ENCODE results near the gene ITGB8.

Gene ITGB8

GRCh38 chr7:20438248-20438647 is 107.5 kb downstream of the ITGB8 start:
- Histone ChIP-seq H3K4me3 (ENCODE audit: insufficient read length, low read depth) (no peak overlapping the region), H3K27me3 (ENCODE audit: insufficient read depth, insufficient read length) (no peaks in the 10 kb centered on the region), H3K36me3 (ENCODE audit: insufficient read depth, insufficient read length, low read length) (no peaks in the 10 kb centered on the region), H3K9ac (ENCODE audit: insufficient read length, low read depth) (no peak overlapping the region), H3K4me1 (ENCODE audit: insufficient read depth, insufficient read length) (no peaks in the 10 kb centered on the region), H3K9me3 (ENCODE audit: insufficient read depth, low read length) (peaks cover 8% of the 10 kb centered on the region; the same call in 1 of the 2 replicates)
- no peak for TF ChIP-seq SUZ12 (IDR thresholded peaks at IDR 0.05; ENCODE audit: extremely low read depth, insufficient read depth, insufficient read length)
- TF ChIP-seq YY1 (IDR thresholded peaks at IDR 0.05; ENCODE audit: insufficient read depth, insufficient read length): no peak
- TF ChIP-seq ZNF274 (IDR thresholded peaks at IDR 0.05; ENCODE audit: low read depth, low read length): no peak
- DNase-seq (ENCODE audit: low read depth, low spot score): no peak

- Histone ChIP-seq H3K9ac (ENCODE audit: insufficient read length, low read depth) (no peak overlapping the region), H3K36me3 (ENCODE audit: insufficient read depth, insufficient read length, low read length) (no peaks in the 10 kb centered on the region), H3K9me3 (ENCODE audit: insufficient read depth, low read length) (peaks cover 8% of the 10 kb centered on the region; the same call in 1 of the 2 replicates), H3K27me3 (ENCODE audit: insufficient read depth, insufficient read length) (no peaks in the 10 kb centered on the region), H3K4me1 (ENCODE audit: insufficient read depth, insufficient read length) (no peaks in the 10 kb centered on the region), H3K4me3 (ENCODE audit: insufficient read length, low read depth) (no peak overlapping the region)
- DNase-seq (ENCODE audit: low read depth, low spot score): no peak
- TF ChIP-seq YY1 (IDR thresholded peaks at IDR 0.05; ENCODE audit: insufficient read depth, insufficient read length) (no peak), ZNF274 (IDR thresholded peaks at IDR 0.05; ENCODE audit: low read depth, low read length) (no peak), SUZ12 (IDR thresholded peaks at IDR 0.05; ENCODE audit: extremely low read depth, insufficient read depth, insufficient read length) (no peak)
Measured at GRCh38 chr7:20438694-20439376, 108.1 kb downstream of the ITGB8 start.

GRCh38 chr7:20439416-20440185 is 108.9 kb downstream of the ITGB8 start:
- Histone ChIP-seq H3K27me3 (ENCODE audit: insufficient read depth, insufficient read length) (no peaks in the 10 kb centered on the region), H3K4me3 (ENCODE audit: insufficient read length, low read depth) (no peak overlapping the region), H3K9ac (ENCODE audit: insufficient read length, low read depth) (no peak overlapping the region), H3K36me3 (ENCODE audit: insufficient read depth, insufficient read length, low read length) (no peaks in the 10 kb centered on the region), H3K4me1 (ENCODE audit: insufficient read depth, insufficient read length) (no peaks in the 10 kb centered on the region), H3K9me3 (ENCODE audit: insufficient read depth, low read length) (peaks cover 11% of the 10 kb centered on the region; the same call in 1 of the 2 replicates)
- no peak for DNase-seq (ENCODE audit: low read depth, low spot score)
- TF ChIP-seq ZNF274 (IDR thresholded peaks at IDR 0.05; ENCODE audit: low read depth, low read length): no peak
- no peak for TF ChIP-seq YY1 (IDR thresholded peaks at IDR 0.05; ENCODE audit: insufficient read depth, insufficient read length)

- Histone ChIP-seq H3K9me3 (ENCODE audit: insufficient read depth, low read length) (peaks cover 20% of the 10 kb centered on the region; the same call in 1 of the 2 replicates), H3K36me3 (ENCODE audit: insufficient read depth, insufficient read length, low read length) (no peaks in the 10 kb centered on the region), H3K4me1 (ENCODE audit: insufficient read depth, insufficient read length) (no peaks in the 10 kb centered on the region), H3K27me3 (ENCODE audit: insufficient read depth, insufficient read length) (no peaks in the 10 kb centered on the region), H3K9ac (ENCODE audit: insufficient read length, low read depth) (no peak overlapping the region), H3K4me3 (ENCODE audit: insufficient read length, low read depth) (no peak overlapping the region)
- TF ChIP-seq YY1 (IDR thresholded peaks at IDR 0.05; ENCODE audit: insufficient read depth, insufficient read length): no peak
- no peak for TF ChIP-seq SUZ12 (IDR thresholded peaks at IDR 0.05; ENCODE audit: extremely low read depth, insufficient read depth, insufficient read length)
- no peak for TF ChIP-seq ZNF274 (IDR thresholded peaks at IDR 0.05; ENCODE audit: low read depth, low read length)
- peak; percentile 61 for DNase-seq (ENCODE audit: low read depth, low spot score)
Measured at GRCh38 chr7:20440472-20441105, 109.9 kb downstream of the ITGB8 start.

GRCh38 chr7:20441346-20441745 is 110.6 kb downstream of the ITGB8 start:
- Histone ChIP-seq H3K27me3 (ENCODE audit: insufficient read depth, insufficient read length) (no peaks in the 10 kb centered on the region), H3K9ac (ENCODE audit: insufficient read length, low read depth) (no peak overlapping the region), H3K4me3 (ENCODE audit: insufficient read length, low read depth) (no peak overlapping the region), H3K9me3 (ENCODE audit: insufficient read depth, low read length) (peaks cover 20% of the 10 kb centered on the region; the same call in 1 of the 2 replicates), H3K4me1 (ENCODE audit: insufficient read depth, insufficient read length) (no peaks in the 10 kb centered on the region), H3K36me3 (ENCODE audit: insufficient read depth, insufficient read length, low read length) (no peaks in the 10 kb centered on the region)
- no peak for DNase-seq (ENCODE audit: low read depth, low spot score)
- no peak for TF ChIP-seq ZNF274 (IDR thresholded peaks at IDR 0.05; ENCODE audit: low read depth, low read length)
- TF ChIP-seq SUZ12 (IDR thresholded peaks at IDR 0.05; ENCODE audit: extremely low read depth, insufficient read depth, insufficient read length): no peak
- no peak for TF ChIP-seq YY1 (IDR thresholded peaks at IDR 0.05; ENCODE audit: insufficient read depth, insufficient read length)

GRCh38 chr7:20441991-20442441 is 111.3 kb downstream of the ITGB8 start:
- TF ChIP-seq YY1 (IDR thresholded peaks at IDR 0.05; ENCODE audit: insufficient read depth, insufficient read length): no peak
- H3K9me3 ChIP-seq (ENCODE audit: insufficient read depth, low read length): peaks cover 20% of the 10 kb centered on the region; the same call in 1 of the 2 replicates
- H3K9ac ChIP-seq (ENCODE audit: insufficient read length, low read depth): no peak overlapping the region
- no peaks in the 10 kb centered on the region for H3K36me3 ChIP-seq (ENCODE audit: insufficient read depth, insufficient read length, low read length)
- no peak overlapping the region for H3K4me3 ChIP-seq (ENCODE audit: insufficient read length, low read depth)
- H3K4me1 ChIP-seq (ENCODE audit: insufficient read depth, insufficient read length): no peaks in the 10 kb centered on the region
- H3K27me3 ChIP-seq (ENCODE audit: insufficient read depth, insufficient read length): no peaks in the 10 kb centered on the region
- DNase-seq (ENCODE audit: low read depth, low spot score): no peak

- Histone ChIP-seq H3K9me3 (ENCODE audit: insufficient read depth, low read length) (peaks cover 20% of the 10 kb centered on the region; the same call in 1 of the 2 replicates), H3K4me3 (ENCODE audit: insufficient read length, low read depth) (no peak overlapping the region)
- TF ChIP-seq SUZ12 (IDR thresholded peaks at IDR 0.05; ENCODE audit: extremely low read depth, insufficient read depth, insufficient read length) (no peak), ZNF274 (IDR thresholded peaks at IDR 0.05; ENCODE audit: low read depth, low read length) (no peak), YY1 (IDR thresholded peaks at IDR 0.05; ENCODE audit: insufficient read depth, insufficient read length) (no peak)
Measured at GRCh38 chr7:20442951-20443350, 112.3 kb downstream of the ITGB8 start.

More at GRCh38 chr7:20442951-20443350, 112.3 kb downstream of the ITGB8 start:
- H3K36me3 ChIP-seq (ENCODE audit: insufficient read depth, insufficient read length, low read length): no peaks in the 10 kb centered on the region
- DNase-seq (ENCODE audit: low read depth, low spot score): no peak
- H3K4me1 ChIP-seq (ENCODE audit: insufficient read depth, insufficient read length): no peaks in the 10 kb centered on the region
- no peak overlapping the region for H3K9ac ChIP-seq (ENCODE audit: insufficient read length, low read depth)
- no peaks in the 10 kb centered on the region for H3K27me3 ChIP-seq (ENCODE audit: insufficient read depth, insufficient read length)
